Mammary epithelial cell (primary cell): Measurements from ENCODE around the gene PPM1M.

Experiments used
- EZH2 ChIP-seq: IDR thresholded peaks from 2 replicates; pipeline ENCODE4 v1.6.1; 2012; ENCODE audit warnings: low read length, inconsistent platforms, borderline replicate concordance
- TF ChIP-seq, protein P1 (sequence below), 2 donors: IDR thresholded peaks in 1 of 2; conservative IDR thresholded peaks in 1 of 2; 2 replicates each; pipeline ENCODE4 v1.5.1; 2011 to 2012; ENCODE audit warnings: inconsistent platforms in 2 of 2, low read length in 2 of 2, mild to moderate bottlenecking in 2 of 2, control low read depth in 1 of 2, low read depth in 1 of 2; ENCODE audit not compliant: insufficient read depth in 1 of 2; ENCODE audit errors: extremely low read depth in 1 of 2

- TF ChIP-seq, protein P1, sequence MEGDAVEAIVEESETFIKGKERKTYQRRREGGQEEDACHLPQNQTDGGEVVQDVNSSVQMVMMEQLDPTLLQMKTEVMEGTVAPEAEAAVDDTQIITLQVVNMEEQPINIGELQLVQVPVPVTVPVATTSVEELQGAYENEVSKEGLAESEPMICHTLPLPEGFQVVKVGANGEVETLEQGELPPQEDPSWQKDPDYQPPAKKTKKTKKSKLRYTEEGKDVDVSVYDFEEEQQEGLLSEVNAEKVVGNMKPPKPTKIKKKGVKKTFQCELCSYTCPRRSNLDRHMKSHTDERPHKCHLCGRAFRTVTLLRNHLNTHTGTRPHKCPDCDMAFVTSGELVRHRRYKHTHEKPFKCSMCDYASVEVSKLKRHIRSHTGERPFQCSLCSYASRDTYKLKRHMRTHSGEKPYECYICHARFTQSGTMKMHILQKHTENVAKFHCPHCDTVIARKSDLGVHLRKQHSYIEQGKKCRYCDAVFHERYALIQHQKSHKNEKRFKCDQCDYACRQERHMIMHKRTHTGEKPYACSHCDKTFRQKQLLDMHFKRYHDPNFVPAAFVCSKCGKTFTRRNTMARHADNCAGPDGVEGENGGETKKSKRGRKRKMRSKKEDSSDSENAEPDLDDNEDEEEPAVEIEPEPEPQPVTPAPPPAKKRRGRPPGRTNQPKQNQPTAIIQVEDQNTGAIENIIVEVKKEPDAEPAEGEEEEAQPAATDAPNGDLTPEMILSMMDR (conservative IDR thresholded peaks at IDR 0.05 in 1 of 2, IDR thresholded peaks at IDR 0.05 in 1 of 2; ENCODE audit: extremely low read depth in 1 of 2, insufficient read depth in 1 of 2, low read depth in 1 of 2, low read length in 2 of 2), result no peak
- TF ChIP-seq EZH2, result no peak
Observed at GRCh38 chr3:52230889-52231499, 14.6 kb upstream of the PPM1M start.
